HG02678 (cell line): ENCODE measurements around the gene EFHD2.
"Not testable (repeated sequence)": the region's sequence is repeated elsewhere in the genome, so short reads cannot be mapped to it uniquely, and the experiment has no call there.

ENCODE experiments used
- ATAC-seq: cut with Tn5 transposase; IDR thresholded peaks from one replicate; pipeline ENCODE4 v1.9.1; 2021; ENCODE audit warnings: mild to moderate bottlenecking, moderate library complexity; ENCODE audit not compliant: unreplicated experiment

EFHD2 gene

DNA sequence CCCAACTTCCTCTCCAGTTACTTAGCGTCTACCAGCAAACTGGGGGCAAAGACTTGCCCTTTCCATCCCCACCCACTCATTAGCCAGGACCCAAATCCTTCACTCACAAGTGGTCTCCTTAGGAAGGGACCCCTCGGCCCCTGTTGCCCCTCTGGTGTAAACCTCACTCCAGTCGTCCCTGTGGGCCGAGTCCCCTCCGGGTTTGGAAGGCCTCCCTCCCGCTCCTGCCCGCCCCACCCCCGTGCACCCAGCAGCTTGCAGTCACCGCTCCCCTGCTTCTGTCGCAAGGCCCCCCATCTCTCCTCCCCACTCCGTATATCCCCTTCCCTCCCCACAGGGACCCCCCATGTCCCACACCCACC, 1.2 kb downstream of the EFHD2 start:
- ATAC-seq, result no peak

DNA sequence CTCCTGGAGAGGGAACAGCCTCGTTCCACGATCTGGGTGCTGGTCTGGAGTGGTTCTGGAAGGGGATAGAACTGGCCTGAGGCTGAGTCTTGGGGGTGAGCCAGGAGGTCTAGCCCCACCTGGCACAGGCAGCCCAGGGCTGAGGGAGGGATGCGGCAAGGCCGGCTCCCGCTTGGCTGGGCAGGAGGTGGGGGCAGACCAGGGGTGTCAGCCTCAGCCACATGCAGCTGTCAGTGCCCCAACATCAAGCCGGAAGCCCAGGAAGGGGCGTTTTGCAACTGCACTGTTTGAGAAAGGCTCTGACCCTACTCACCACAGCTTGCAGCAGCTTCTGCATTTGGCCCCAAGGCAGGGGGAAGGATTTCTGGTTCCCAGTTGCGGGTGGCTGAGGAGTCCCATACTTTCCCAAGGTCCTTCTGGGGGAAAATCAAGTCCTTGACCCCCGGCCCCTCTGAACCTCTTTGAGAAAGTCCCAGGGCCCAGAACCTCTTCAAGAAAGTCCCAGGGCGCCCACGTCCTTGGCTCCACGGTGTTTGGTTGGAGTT, 2.0 kb downstream of the EFHD2 start:
- ATAC-seq, result peak; percentile 52

DNA sequence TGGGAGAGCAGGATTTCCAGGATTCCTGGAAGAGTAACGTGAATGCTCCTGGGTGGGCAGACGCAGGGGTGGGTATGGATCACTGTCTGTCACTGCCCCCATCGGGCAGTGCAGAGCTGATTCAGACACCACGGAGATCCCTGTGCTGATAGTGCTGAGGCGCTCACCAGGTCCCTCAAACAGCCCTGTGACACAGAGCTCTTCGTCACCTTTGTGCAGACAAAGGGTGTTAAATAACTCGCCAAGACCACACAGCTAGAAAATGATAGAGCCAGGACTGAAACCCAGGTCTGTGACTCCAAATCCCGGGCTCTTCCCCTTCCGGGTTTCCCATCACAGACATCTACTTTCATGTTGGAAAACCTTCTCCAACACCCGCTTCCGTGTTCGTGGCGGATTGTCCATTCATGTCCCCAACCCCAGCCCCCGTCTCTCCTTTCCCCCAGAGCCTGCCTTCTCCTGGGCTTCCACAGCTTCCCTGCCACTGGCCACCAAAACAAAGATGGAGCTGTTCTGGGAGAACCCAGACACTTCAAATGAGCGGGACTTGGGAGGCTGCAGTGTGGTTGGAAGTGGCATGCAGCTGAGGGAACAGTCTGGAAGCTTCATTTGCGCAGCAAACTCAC, 2.6 kb downstream of the EFHD2 start:
- ATAC-seq, result no peak

DNA sequence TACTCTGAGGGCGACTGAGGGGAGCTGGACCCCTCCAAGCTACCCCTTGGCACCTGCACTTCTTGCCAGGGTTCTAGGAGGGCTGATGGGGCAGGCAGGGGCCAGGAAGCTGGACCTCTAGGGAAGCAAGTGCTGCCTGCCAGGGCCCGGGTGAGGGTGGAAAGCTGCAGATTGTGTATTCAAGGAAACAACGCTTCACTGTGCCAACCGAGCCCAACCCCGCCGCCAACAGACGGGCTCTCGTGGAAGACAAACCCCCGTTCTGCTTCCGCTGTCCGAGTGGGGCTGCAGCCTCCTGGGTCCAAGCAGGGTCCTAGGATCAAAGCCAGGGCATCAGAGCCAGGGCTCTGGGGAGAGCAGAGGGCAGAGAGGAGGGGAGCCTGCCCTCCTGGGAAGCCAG, 3.2 kb downstream of the EFHD2 start:
- ATAC-seq, result no peak

DNA sequence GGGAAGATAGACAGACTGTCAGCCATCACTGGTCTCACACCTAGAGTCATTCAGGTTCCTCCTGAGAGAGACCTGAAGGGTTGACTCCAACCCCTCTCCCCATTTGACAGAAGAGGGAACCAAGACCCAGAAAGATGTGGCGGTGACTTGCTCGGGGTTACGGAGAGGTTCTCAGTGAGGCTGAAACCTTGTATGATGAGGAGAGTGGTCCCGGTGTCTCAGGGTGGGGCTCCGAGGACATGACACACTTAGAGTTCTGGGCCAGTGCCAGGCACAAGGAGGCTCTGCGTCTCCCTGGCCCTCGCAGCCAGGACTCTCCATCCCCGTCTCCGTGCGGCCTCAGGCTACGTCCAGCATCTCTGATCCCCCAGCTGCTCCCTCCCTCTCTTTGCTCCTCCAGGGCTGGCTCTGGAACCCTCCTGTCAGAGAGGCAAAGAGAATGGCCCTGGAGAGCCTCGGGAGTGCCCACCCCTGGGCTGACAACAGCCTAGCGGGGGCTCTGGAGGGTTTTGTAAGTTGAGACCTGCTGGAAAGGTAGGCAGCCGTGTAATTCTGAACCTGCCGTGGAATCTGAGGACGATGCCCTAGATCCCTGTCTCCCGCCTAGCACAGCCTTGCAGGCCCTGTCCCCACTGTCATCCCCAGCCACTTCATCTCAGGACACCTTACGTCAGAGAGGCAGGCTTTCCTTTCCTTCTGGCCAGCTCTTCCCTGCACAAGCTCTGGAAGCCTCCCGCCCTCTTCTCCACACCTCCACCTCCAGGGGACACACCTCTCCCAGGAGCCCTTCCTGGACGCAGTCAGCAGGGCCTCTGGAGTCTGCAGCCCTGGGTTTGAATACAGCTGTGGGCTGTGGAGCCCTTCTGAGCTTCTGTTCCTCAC, 4.1 kb downstream of the EFHD2 start:
- ATAC-seq, result no peak

DNA sequence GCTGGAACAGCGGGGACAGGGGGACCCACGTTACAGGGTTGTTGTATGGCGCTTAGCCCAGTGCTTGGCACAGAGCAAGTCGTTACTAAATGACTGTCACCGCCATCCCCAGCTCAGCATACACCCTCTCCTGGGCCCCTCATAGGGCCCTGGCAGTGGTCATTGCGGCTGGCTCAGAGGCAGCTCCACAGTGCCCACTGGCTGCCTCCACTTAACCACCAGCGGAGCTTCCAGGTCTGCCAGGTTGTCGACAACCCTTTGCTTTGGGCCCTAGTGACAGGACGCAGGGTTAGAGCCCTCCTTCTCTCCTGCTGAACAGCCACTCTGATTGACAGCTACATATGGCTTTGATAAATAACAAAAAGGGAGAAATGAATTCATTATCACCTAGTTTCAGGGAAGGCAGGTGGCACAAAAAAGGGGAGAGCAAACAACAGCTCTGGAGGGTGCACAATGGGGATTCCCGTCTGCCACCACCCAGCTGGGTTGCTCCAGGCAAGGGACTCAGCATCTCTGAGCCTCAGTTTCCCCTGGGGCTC, 4.8 kb downstream of the EFHD2 start:
- ATAC-seq, result no peak

DNA sequence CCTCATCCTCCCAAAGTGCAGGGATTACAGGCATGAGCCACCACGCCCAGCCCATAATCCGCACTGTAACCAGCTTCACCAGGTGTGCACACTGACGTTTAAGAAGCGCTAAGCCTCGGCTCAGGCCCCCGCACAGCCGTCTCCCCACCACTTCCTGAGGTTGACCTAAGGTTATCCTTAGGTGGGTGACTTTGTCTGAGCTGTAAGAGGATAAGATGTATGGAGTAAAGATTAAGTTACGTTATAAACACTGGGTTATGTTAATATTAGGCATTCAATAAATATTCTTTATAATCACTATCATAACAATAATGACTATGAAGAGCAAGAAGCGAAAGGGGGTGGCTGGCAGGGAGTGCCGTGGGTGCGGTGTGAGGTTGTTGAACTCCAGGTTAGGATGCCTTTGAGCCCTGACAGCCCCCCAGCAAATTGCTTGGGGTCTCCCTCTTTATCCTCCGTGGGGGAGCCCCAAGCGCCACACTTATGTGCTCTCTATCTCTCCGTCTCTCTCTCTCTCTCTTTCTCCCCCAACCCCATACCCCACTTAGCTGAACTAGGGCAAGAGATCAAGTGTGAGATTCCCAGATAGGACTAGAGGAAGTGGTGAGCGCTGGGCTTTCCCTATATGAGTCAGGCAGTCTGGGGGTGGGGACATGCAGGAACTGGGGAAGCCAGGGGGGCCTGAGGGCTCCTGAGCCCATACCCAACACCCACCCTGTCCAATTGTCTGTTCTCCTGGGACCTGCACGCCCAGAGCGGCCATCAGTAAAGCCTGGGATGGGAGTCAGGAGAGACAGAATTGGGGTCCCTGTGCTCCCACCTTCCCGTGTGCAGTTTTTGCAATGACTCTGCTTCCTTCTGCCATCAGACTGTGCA, 7.6 kb downstream of the EFHD2 start:
- peak; percentile 57 for ATAC-seq

DNA sequence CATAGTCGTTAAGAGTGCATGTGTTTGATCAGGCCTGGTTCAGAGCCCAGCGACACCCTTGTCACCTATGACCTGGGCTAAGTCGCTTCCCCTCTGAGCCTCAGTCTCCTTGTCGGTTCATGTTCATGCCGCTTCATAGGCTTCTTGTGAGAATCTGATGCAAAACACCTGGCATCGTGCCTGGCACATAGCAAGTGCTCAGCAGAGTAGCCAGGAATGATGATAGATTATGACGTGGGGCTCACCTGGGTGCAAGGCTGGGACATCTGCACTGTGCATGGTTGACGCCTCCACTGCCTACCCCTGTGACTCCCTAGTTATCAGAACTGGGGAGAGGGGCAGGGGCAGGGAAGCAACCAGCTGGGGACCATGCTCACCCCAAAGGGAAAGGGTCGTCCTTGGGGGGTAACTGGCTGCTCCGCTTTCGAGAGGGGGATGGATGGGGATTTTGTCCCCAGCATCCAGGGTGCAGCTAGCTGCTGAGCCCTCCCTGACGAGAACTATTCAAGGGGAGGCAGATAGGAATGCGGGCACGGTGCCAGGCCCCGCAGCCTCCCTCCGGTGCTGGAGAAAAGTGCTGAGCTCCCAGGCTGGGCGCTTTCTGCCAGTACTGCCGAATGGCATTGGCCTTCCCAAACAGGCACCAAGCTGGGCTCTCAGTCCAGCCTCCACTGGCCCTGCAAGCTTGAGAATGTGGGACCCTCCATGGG, 9.3 kb downstream of the EFHD2 start:
- no peak for ATAC-seq

DNA sequence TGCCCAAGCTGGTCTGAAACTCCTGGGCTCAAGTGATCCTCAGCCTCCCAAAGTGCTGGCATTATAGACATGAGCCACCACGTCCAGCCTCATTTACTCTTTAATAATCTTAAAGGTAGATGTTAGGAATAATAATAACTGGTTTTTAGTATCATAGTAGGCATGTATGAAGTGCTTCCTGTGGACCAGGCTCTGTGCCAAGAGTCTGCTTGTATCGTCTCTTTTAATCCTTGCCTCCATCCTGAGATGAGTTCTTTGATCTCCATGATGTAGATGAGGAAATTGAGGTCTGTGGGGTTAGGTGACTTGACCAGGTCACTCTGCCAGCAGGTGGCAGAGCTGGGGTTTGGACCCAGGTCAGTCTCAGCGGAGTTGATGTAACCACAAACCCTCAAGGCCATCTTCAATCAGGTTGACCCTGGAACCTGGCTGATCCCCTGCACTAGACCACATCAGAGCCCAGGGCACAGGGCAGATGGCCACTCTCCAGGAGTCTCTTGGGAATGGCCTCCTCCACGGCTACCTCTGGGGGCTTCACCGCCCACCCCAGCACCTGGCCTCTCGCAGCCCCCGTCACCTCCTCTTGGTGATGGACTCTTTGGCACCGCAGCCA, 11.3 kb downstream of the EFHD2 start:
- ATAC-seq, result no peak

DNA sequence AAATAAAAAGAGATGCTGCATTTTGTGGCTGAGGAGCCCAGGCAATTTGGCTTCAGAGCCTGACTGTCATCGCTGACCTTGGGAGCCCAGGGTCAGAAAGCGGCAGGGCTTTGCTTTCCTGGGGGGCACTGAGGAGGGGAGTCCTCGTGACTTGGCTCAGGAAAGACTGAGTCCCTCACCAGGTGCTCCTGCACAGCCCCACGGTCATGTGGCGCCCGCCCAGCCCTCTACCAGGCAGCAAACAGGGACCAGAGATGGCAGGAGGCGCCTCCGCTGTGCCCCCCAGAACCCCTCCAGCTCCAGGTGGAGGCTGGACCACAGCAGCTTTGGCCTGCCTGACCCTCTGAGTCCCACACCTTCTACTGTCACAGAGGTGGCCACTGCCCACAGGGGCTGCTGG, 13.2 kb downstream of the EFHD2 start:
- no peak for ATAC-seq

DNA sequence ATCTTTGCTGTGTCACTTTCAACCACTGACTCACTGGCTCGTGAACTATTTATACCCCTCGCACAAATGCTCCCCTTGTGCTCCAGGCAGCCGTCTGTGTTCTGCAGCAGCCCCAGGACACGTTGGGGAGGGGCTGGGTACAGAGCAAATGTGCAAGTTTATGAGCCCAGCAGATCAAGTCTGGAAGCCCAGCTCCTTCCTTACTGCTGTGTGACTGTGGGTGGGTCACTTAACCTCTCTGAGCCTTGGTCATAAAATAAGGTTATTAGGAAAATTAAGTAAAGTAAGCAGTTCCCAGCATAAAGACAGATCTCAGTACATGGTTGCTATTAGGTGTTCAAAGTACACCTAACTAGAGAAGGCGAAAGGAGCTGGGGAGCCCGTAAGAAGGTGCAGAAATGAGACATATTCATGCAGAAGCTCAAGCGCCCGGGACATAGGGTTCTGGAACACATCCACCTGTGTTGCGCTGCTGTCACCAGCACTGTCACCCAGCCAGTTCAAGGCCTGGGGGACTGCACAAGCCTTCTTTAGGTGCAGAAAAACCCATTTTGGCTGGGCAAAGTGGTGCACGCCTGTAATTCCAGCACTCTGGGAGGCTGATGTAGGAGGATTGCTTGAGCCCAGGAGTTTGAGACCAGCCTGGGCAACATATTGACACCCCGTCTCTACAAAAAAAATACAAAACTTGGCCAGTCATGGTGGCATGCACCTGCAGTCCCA, 13.8 kb downstream of the EFHD2 start:
- no peak for ATAC-seq

DNA sequence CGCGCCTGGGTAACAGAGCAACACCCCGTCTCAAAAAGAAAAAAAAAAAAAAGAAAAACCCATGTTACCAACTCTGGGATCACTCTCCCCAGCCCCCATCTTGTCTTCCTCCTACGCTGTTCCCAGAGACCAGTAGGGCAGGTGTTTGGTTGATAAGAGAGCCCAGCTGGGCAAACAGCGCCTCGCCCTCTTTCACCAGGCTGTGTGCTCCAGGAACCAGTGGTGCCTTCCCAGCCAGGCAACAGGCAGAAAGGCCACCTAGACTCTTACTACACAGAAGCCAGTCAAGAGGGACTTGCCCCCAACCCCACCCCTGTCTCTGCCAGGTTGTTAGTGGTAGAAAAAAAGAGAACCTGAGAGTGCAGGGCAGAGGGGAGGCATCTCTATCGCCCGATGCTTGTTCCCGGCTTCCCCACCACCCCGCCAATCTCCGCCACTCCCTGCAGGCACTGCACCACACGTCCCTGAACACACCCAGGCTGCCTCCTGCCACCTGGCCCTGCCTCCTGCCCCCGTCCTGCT, 14.5 kb downstream of the EFHD2 start:
- ATAC-seq, result no peak

DNA sequence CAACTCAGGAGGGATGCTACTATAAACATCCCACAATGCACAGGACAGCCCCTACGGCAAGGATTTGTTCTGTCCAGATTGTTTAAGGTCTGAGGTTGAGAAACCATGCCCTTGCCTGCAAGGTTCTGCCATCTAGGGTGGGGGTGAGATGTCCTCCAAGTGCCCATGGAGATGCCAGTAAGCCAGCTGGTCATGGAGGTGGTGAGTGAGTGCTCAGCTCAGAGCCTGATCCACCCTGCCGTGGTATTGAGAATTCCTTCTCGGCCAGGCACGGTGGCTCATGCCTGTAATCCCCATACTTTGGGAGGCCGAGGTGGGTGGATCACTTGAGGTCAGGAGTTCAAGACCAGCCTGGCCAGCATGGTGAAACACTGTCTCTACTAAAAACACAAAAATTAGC, 15.3 kb downstream of the EFHD2 start:
- ATAC-seq, result no peak

DNA sequence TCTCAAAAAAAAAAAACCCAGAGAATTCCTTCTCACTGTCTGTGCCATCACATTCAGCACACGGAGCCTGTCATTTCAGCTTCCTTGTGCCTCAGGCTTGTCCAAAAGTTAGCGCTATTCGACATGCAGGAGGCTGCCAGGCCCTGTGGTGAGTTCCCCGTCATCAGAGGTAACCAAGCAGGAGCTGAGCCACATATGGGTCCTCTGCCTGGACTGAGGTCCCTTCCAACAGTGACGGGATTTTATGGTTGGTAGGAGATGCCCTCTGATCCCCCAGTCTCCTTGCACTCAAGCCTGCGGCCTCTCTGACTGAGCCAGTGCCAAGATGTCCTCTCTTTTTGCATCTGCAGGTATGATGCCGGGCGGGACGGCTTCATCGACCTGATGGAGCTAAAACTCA, 15.8 kb downstream of the EFHD2 start:
- no peak for ATAC-seq

DNA sequence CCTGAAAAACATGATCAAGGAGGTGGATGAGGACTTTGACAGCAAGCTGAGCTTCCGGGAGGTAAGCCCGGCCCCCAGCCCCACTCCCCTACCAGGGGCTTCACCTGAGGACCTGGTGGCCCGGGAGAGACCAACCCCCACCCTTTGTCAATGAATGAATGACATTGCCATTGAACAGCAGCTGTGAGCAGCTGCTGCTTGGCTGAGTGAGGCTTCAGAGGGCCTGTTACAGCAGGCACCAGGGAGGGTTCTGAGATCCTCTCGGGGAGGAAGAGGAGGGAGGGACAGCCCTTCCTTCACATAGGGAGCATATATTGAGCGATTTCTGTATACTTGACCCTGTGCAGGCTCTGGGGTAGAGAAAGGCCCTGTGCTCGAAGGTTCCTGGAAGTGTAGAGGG, 16.3 kb downstream of the EFHD2 start:
- no peak for ATAC-seq

DNA sequence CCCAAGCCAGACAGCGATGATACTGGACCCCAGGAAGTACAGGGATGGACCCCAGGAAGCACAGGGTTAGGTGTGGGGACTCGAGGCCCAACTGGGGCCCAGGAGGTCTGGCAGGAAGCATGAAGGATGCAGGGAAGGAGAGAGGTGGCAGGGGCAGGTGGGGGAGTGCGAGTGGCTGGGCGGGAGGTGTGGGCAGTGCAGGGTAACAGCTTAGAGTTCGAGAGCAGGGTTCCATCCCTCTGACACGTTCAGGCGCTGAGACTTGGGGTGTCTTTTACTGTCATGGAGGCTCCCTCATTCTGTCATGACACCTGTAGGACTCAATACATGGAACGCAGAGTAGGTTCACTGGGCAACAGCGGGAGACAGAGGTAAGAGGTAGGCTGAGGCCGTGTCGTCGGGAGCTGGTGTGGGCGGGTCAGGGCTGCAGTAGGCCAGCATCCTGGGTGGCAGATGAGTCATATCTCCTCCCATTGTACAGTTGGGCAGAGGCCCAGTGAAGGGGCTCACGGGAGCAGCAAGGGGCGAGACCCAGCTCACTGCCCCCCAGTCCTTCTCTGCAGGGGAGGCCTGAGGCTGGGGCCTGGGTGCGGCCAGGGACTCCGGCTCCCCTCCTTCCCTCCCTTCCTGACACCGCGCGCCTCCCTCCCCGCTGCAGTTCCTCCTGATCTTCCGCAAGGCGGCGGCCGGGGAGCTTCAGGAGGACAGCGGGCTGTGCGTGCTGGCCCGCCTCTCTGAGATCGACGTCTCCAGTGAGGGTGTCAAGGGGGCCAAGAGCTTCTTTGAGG, 17.0 kb downstream of the EFHD2 start:
- no peak for ATAC-seq

DNA sequence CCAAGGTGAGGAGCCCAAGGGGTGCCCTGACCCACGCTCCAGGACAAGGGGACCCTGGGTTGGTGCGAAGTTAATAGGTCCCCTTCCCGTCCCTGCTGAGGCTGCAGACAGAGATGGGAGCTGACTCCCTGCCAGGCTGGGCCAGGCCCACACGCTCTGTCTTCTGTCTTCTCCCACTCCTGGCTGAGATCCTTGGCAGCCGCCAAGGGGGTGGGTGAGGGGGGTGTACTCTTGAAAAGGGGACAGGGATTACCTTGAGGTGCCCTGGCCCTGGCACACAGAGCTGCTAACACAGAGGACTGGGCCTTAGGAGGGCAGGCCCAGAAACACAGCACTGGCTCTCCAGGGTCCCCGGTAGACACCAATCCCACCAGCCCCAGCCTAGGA, 17.6 kb downstream of the EFHD2 start:
- no peak for ATAC-seq

DNA sequence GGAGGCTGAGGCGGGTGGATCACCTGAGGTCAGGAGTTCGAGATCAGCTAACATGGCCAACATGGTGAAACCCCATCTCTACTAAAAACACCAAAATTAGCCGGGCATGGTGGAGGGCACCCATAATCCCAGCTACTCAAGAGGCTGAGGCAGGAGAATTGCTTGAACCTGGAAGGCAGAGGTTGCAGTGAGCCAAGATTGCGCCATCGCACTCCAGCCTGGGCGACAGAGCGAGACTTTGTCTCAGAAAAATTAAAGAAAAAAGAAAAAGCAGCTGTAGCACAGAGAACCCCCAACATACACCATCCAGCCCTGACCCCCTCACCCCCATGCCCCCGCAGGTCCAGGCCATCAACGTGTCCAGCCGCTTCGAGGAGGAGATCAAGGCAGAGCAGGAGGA, 18.6 kb downstream of the EFHD2 start:
- ATAC-seq, result not testable (repeated sequence)
